NCI-H345 treated with DMSO at 0.1 percent for 48 hours (cell line): Measurements from ENCODE around the gene VAMP5.
A peak's percentile ranks its signal among the peaks of the same experiment; 100 is the strongest.
"Not testable (repeated sequence)": the region's sequence is repeated elsewhere in the genome, so short reads cannot be mapped to it uniquely, and the experiment has no call there.

Experiments
- DNase-seq: peaks from one replicate; lab custom pipeline; 2025; ENCODE audit not compliant: unreplicated experiment; lab: John Stamatoyannopoulos, UW

VAMP5 gene

GRCh38 chr2:85600951-85601770 is 16.9 kb downstream of the VAMP5 start:
- DNase-seq, result no peak

GRCh38 chr2:85601771-85602475 is 17.7 kb downstream of the VAMP5 start:
- DNase-seq, result no peak

GRCh38 chr2:85602476-85603234 is 18.4 kb downstream of the VAMP5 start, which contains the start of gene TMEM150A:
Gene TMEM150A (minus strand): TSS chr2:85602698. CDS start chr2:85601948, 750 bp downstream.
- peak; percentile 70 for DNase-seq

- DNase-seq, result not testable (repeated sequence)
Measured at GRCh38 chr2:85604133-85604444, 19.9 kb downstream of the VAMP5 start.

GRCh38 chr2:85604568-85605339 is 20.5 kb downstream of the VAMP5 start:
- DNase-seq, result no peak

GRCh38 chr2:85605406-85606115 is 21.3 kb downstream of the VAMP5 start:
- no peak for DNase-seq

- no peak for DNase-seq
Measured at GRCh38 chr2:85606116-85606455, 21.9 kb downstream of the VAMP5 start.

- no peak for DNase-seq
Measured at GRCh38 chr2:85607268-85608215, 23.3 kb downstream of the VAMP5 start.

- no peak for DNase-seq
Measured at GRCh38 chr2:85611217-85611704, 27.0 kb downstream of the VAMP5 start.

GRCh38 chr2:85611705-85612587 is 27.7 kb downstream of the VAMP5 start, which contains the start of gene C2orf68:
Gene C2orf68 (minus strand): TSS chr2:85612066. CDS start chr2:85611984, 82 bp downstream.
- peak; percentile 80 for DNase-seq

- DNase-seq, result no peak
Measured at GRCh38 chr2:85613717-85614515, 29.7 kb downstream of the VAMP5 start.

GRCh38 chr2:85614757-85615156 is 30.5 kb downstream of the VAMP5 start:
- not testable (repeated sequence) for DNase-seq

- no peak for DNase-seq
Measured at GRCh38 chr2:85615413-85615728, 31.1 kb downstream of the VAMP5 start.

GRCh38 chr2:85617723-85618122 is 33.5 kb downstream of the VAMP5 start:
- not testable (repeated sequence) for DNase-seq

GRCh38 chr2:85619617-85620016 is 35.4 kb downstream of the VAMP5 start:
- DNase-seq, result no peak

GRCh38 chr2:85621338-85621737 is 37.1 kb downstream of the VAMP5 start:
- DNase-seq, result no peak

GRCh38 chr2:85623991-85624390 is 39.8 kb downstream of the VAMP5 start:
- no peak for DNase-seq
